ENCODE data around the gene GNB2. TPM values are rescaled to one million over a fixed set of nuclear protein-coding genes. Genes with fewer than 3 reads are reported as not detected.

GNB2 gene
- total and polyA plus RNA-seq, 4 donors, result 37.6 to 133 (median 73.2) TPM

- Histone ChIP-seq H3K9me3 (ENCODE audit: control insufficient read depth in 4 of 4, low read length in 3 of 4) (no peaks in the 10 kb centered on the region), H3K4me1 (ENCODE audit: control insufficient read depth in 4 of 4, insufficient read depth in 4 of 4, low read length in 3 of 4) (no peaks in the 10 kb centered on the region), H3K4me3 (ENCODE audit: low read depth in 1 of 3, low read length in 3 of 3) (no peak overlapping the region), H3K36me3 (ENCODE audit: control insufficient read depth in 4 of 4, insufficient read depth in 3 of 4, low read depth in 1 of 4, low read length in 3 of 4) (no peaks in the 10 kb centered on the region), H3K27ac (ENCODE audit: low read depth in 1 of 2, low read length in 2 of 2) (no peak overlapping the region), H3K9ac (ENCODE audit: low read depth in 1 of 2, low read length in 2 of 2) (no peak overlapping the region), H3K27me3 (ENCODE audit: control insufficient read depth in 4 of 4, insufficient read depth in 4 of 4, low read length in 3 of 4) (no peaks in the 10 kb centered on the region)
- 98% methylated on average over 5 of the region's 5 CpGs for WGBS
- TF ChIP-seq EGR1 (IDR thresholded peaks at IDR 0.05; ENCODE audit: low read depth in 2 of 2) (no peak), CTCF (IDR thresholded peaks at IDR 0.05; ENCODE audit: low read depth, low read length, missing input control) (no peak), HNF4A (conservative IDR thresholded peaks at IDR 0.05) (no peak)
- no peak for DNase-seq (ENCODE audit: low spot score)
Observed at GRCh38 chr7:100665168-100665726, 8.3 kb upstream of the GNB2 start.

- DNase-seq (ENCODE audit: low spot score), result no peak
Observed at GRCh38 chr7:100667331-100668068, 6.0 kb upstream of the GNB2 start.

More at GRCh38 chr7:100667331-100668068, 6.0 kb upstream of the GNB2 start:
- no peak overlapping the region for H3K4me3 ChIP-seq (ENCODE audit: low read depth in 1 of 3, low read length in 3 of 3)
- H3K27ac ChIP-seq (ENCODE audit: low read depth in 1 of 2, low read length in 2 of 2), result no peak overlapping the region
- TF ChIP-seq TAF1 (conservative IDR thresholded peaks at IDR 0.05), result no peak
- TF ChIP-seq FOXA1 (IDR thresholded peaks at IDR 0.05), result no peak
- no peak for TF ChIP-seq SP1 (IDR thresholded peaks at IDR 0.05)
- no peak for TF ChIP-seq HNF4A (conservative IDR thresholded peaks at IDR 0.05)
- TF ChIP-seq YY1 (IDR thresholded peaks at IDR 0.05), result no peak
- TF ChIP-seq REST (IDR thresholded peaks at IDR 0.05), result no peak
- no peak for TF ChIP-seq ATF3 (IDR thresholded peaks at IDR 0.05)
- no peak for TF ChIP-seq GABPA (IDR thresholded peaks at IDR 0.05 in 1 of 2, conservative IDR thresholded peaks at IDR 0.05 in 1 of 2)
- no peak for TF ChIP-seq RAD21 (IDR thresholded peaks at IDR 0.05)
- TF ChIP-seq FOXA2 (IDR thresholded peaks at IDR 0.05), result no peak
- TF ChIP-seq RXRA (IDR thresholded peaks at IDR 0.05), result no peak
- no peak overlapping the region for H3K9ac ChIP-seq (ENCODE audit: low read depth in 1 of 2, low read length in 2 of 2)
- H3K4me1 ChIP-seq (ENCODE audit: control insufficient read depth in 4 of 4, insufficient read depth in 4 of 4, low read length in 3 of 4), result no peaks in the 10 kb centered on the region
- 89% methylated on average over 16 of the region's 16 CpGs for WGBS
- H3K27me3 ChIP-seq (ENCODE audit: control insufficient read depth in 4 of 4, insufficient read depth in 4 of 4, low read length in 3 of 4), result no peaks in the 10 kb centered on the region
- H3K36me3 ChIP-seq (ENCODE audit: control insufficient read depth in 4 of 4, insufficient read depth in 3 of 4, low read depth in 1 of 4, low read length in 3 of 4), result no peaks in the 10 kb centered on the region
- H3K9me3 ChIP-seq (ENCODE audit: control insufficient read depth in 4 of 4, low read length in 3 of 4), result no peaks in the 10 kb centered on the region

Data from liver (tissue), 9 donors.